Ovary (tissue), 9 donors: ENCODE measurements around the gene GINS3. TPM values are rescaled to one million over a fixed set of nuclear protein-coding genes. Genes with fewer than 3 reads are reported as not detected.
"Not testable (repeated sequence)": the region's sequence is repeated elsewhere in the genome, so short reads cannot be mapped to it uniquely, and the experiment has no call there.

Experiments
- DNase-seq, 5 donors: peaks; one replicate each; pipeline ENCODE4 v3.0.0-alpha.2; 2019 to 2020
- H3K27ac ChIP-seq, 2 donors: fragments of 200-600 bp; one replicate each; pipeline versions ENCODE4 v1.5.1 to v1.8.0; 2019 to 2022
- H3K27me3 ChIP-seq: fragments of 200-600 bp; one replicate; pipeline ENCODE4 v1.8.0; 2022
- H3K36me3 ChIP-seq: fragments of 200-600 bp; sonication (generic); one replicate; pipeline ENCODE4 v1.5.1; 2019
- H3K4me1 ChIP-seq: one replicate; pipeline ENCODE4 v1.8.1; 2013; ENCODE audit warnings: mild to moderate bottlenecking, moderate library complexity; ENCODE audit not compliant: insufficient read depth
- H3K4me3 ChIP-seq: fragments of 200-600 bp; sonication (generic); one replicate; pipeline ENCODE4 v1.5.1; 2017
- H3K9me3 ChIP-seq, 2 donors: fragments of 200-600 bp in 1 of 2; sonication (generic) in 1 of 2; one replicate each; pipeline versions ENCODE4 v1.5.1 to v1.8.1; 2013 to 2019; ENCODE audit warnings: mild to moderate bottlenecking in 1 of 2, moderate library complexity in 1 of 2
- CTCF ChIP-seq, 3 donors: fragments of 450-650 bp in 2 of 3; fragments of 200-600 bp in 1 of 3; IDR thresholded peaks; one replicate each; pipeline versions ENCODE4 v1.5.1 to v1.8.0; 2016 to 2022; ENCODE audit warnings: antibody characterized with exemption in 3 of 3, mild to moderate bottlenecking in 1 of 3
- EP300 ChIP-seq: sonication (generic); formaldehyde crosslinking; IDR thresholded peaks from one replicate; pipeline ENCODE4 v1.6.1; 2017; ENCODE audit warnings: antibody characterized with exemption
- POLR2A ChIP-seq: fragments of 450-650 bp; IDR thresholded peaks from one replicate; pipeline ENCODE4 v1.6.1; 2017; ENCODE audit warnings: antibody characterized with exemption, mild to moderate bottlenecking, moderate library complexity
- WGBS, 3 donors: extraction: QIAGEN DNeasy Blood & Tissue Kit in 1 of 3; methylation state at CpG; one replicate each; pipeline versions ENCODE4 v1.1.5 to v1.1.7; 2013 to 2017; 5-methylcytosine and 5-hydroxymethylcytosine counted together
- intact Hi-C, 4 donors: fragments of 100-400 bp; cut with DNase I; formaldehyde crosslinking; loops; one replicate each; pipeline versions ENCODE4 v1.11.0 to v1.15.1; 2022 to 2023
- polyA plus RNA-seq, 2 donors: library from polyadenylated mRNA; stranded (reverse); fragments of 200-250 nt in 1 of 2; fragments of 350-450 nt in 1 of 2; fragmentation: Illumina TruSeq in 1 of 2; extraction: RNeasy Lipid Tissue Mini Kit (QIAGEN cat#74804) in 1 of 2; gene quantifications; one replicate each; pipeline ENCODE4 v1.2.3, GENCODE V29; 2013 to 2014
- total RNA-seq, 7 donors: library from RNA; depleted of rRNA in 2 of 7; stranded (reverse); fragments of >200 nt in 2 of 7; fragmentation: NEBNext Ultra II Directional in 3 of 7; extraction: Animal tissue kit (Norgen Biotek cat#: 25700) in 3 of 7; gene quantifications; one replicate each; pipeline versions ENCODE4 v1.1.0 to v1.2.4, GENCODE V29; 2016 to 2023
- donor health status: DM: no; HTN: no; CAD: no; lungs with moderate emphysema.
- donor health status: DM: no; HTN: no; CAD: no.
- donor health status: Bipolar disorder and iron deficiency.
- donor health status: DM: yes; HTN: yes; CAD: no.
- donor health status: DM: no; HTN: no; CAD: no.
- donor health status: DM: yes; HTN: yes; CAD: no.

Gene GINS3
- total and polyA plus RNA-seq, 9 donors = 0.72 to 4.8 (median 1.7) TPM

DNA sequence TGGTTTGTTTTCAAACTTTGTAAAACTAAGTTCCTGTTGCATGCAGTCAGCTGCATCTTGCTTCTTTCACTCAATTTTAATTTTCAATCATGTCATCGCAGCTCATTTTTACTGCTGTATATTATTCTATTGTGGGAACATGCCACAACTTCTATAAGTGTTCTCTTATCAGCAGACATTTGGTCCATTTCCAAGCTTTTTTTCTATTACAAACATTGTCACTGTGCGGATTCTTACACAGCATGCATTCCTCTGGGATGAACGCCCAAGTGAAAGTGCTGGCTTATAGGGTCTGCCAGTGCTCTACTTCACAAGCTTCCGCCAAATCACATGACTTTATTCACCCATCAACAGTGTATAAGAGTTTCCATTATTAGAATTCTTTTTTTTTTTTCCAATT lies 22.7 kb downstream of the GINS3 start:
- no peak for DNase-seq
- 74 to 78% (median 74%) methylated on average over 4 of the region's 4 CpGs for WGBS, 3 donors
- intact Hi-C loops = loop anchor here in 1 of 4 donors (10.0 kb wide), 1 partner anchor 60 kb away; no protein-coding TSS in a partner anchor

DNA sequence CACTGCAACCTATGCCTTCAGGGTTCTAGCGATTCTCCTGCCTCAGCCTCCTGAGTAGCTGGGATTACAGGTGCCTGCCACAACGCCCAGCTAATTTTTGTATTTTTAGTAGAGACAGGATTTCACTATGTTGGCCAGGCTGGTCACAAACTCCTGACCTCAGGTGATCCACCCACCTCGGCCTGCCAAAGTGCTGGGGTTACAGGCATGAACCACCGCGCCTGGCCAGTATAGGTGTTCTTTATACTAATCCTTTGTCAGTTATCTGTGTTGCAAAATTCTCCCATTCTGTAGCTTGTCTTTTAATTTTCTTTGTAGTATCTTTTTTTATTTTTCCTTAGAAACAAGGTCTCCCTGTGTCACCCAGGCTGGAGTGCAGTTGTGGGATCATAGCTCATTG lies 23.7 kb downstream of the GINS3 start:
- H3K27ac ChIP-seq, H3K4me3 ChIP-seq, H3K27me3 ChIP-seq, H3K4me1 ChIP-seq, H3K9me3 ChIP-seq, DNase-seq, H3K36me3 ChIP-seq: not testable (repeated sequence)
- intact Hi-C loops = loop anchor here in 1 of 4 donors (10.0 kb wide), 1 partner anchor 61 kb away; no protein-coding TSS in a partner anchor
- 86 to 93% (median 88%) methylated on average over 5 of the region's 5 CpGs for WGBS, 3 donors

More for the DNA sequence above, 22.7 kb downstream of the GINS3 start:
- Histone ChIP-seq H3K4me3 (no peak overlapping the region), H3K27ac (no peak overlapping the region), H3K9me3 (no peaks in the 10 kb centered on the region), H3K36me3 (no peaks in the 10 kb centered on the region), H3K4me1 (no peaks in the 10 kb centered on the region), H3K27me3 (no peaks in the 10 kb centered on the region)
- TF ChIP-seq POLR2A (no peak), EP300 (no peak), CTCF (IDR thresholded peaks at IDR 0.05) (no peak)

GRCh38 chr16:58417035-58417434 lies 24.8 kb downstream of the GINS3 start:
- no peak overlapping the region for H3K4me3 ChIP-seq
- WGBS, 3 donors = 91 to 96% (median 93%) methylated on average over 10 of the region's 10 CpGs
- intact Hi-C loops = loop anchor here in 1 of 4 donors (10.0 kb wide), 1 partner anchor 62 kb away; no protein-coding TSS in a partner anchor
- no peaks in the 10 kb centered on the region for H3K4me1 ChIP-seq
- H3K27ac ChIP-seq = no peak overlapping the region
- no peak for DNase-seq
- H3K36me3 ChIP-seq = no peaks in the 10 kb centered on the region
- H3K27me3 ChIP-seq = no peaks in the 10 kb centered on the region
- no peaks in the 10 kb centered on the region for H3K9me3 ChIP-seq
- no peak for TF ChIP-seq EP300
- no peak for TF ChIP-seq POLR2A
- no peak for TF ChIP-seq CTCF (IDR thresholded peaks at IDR 0.05)

DNA sequence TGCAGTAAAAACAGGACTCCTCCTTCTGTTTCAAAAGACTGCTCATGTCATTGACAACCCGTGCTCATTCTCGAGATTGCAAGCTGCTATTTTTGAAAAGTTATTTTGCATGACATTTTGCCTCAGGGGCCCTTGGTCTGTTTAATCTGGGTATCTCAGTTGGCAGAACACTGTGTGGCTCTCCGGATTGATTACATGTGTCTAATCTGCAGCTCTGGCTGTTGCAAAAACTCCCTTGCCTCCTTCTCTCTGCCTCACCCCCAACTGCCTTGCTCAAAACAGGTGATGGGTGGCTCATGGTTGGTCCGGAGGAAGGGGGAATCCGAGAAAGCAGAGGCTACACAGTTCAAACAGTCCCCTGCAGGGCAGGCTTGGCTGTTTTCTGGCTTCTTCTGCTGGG lies 25.3 kb downstream of the GINS3 start:
- DNase-seq = no peak
- Histone ChIP-seq H3K4me1 (no peaks in the 10 kb centered on the region), H3K27me3 (no peaks in the 10 kb centered on the region), H3K27ac (no peak overlapping the region), H3K9me3 (no peaks in the 10 kb centered on the region), H3K36me3 (no peaks in the 10 kb centered on the region), H3K4me3 (no peak overlapping the region)
- intact Hi-C loops = loop anchor here in 1 of 4 donors (10.0 kb wide), 1 partner anchor 63 kb away; no protein-coding TSS in a partner anchor
- TF ChIP-seq CTCF (IDR thresholded peaks at IDR 0.05) = no peak
- TF ChIP-seq EP300 = no peak
- whole genome bisulfite sequencing, 3 donors = 31 to 43% (median 36%) methylated on average over 5 of the region's 5 CpGs

- WGBS, 3 donors = 83 to 89% (median 87%) methylated on average over 7 of the region's 7 CpGs
- Histone ChIP-seq H3K4me1 (no peaks in the 10 kb centered on the region), H3K9me3 (no peaks in the 10 kb centered on the region), H3K36me3 (no peaks in the 10 kb centered on the region), H3K4me3 (no peak overlapping the region), H3K27me3 (no peaks in the 10 kb centered on the region), H3K27ac (no peak overlapping the region)
- no peak for DNase-seq
- intact Hi-C loops = loop anchor here in 1 of 4 donors (10.0 kb wide), 1 partner anchor 63 kb away; no protein-coding TSS in a partner anchor
- TF ChIP-seq EP300 (no peak), CTCF (IDR thresholded peaks at IDR 0.05) (no peak), POLR2A (no peak)
Observed at GRCh38 chr16:58418026-58418425, 25.8 kb downstream of the GINS3 start.
